Measurements from ENCODE around the gene OXA1L.

Gene OXA1L

DNA sequence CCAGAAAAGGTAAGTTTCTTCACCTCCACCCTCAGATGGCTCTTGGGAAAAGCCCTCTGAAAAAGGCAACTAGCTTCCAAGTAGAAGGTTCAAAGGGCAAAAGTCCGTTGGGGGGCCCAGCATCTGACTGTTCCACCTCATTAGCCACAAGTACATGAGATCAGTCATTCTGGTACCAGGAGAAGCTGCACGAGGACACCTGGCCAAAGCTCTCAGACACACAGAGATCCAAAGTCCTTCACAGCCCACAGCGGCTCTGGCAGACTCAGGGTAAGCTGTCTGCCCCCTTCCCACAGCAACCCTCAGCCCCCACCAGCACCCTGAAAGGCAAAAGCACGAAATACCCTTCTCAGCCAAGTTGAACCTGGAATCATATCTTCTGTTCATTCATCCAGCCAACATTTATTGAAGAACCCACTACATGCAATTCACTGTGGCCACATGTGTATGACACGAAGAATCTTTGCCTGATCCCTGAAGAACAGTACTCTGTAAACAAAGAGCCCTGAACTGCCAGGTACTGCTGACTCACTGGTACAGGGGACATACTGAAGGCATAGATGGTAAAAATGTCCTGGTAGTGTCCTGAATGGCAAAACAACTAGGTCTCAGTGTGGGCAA is 29.7 kb downstream of the OXA1L start:
- TF ChIP-seq, protein P1, sequence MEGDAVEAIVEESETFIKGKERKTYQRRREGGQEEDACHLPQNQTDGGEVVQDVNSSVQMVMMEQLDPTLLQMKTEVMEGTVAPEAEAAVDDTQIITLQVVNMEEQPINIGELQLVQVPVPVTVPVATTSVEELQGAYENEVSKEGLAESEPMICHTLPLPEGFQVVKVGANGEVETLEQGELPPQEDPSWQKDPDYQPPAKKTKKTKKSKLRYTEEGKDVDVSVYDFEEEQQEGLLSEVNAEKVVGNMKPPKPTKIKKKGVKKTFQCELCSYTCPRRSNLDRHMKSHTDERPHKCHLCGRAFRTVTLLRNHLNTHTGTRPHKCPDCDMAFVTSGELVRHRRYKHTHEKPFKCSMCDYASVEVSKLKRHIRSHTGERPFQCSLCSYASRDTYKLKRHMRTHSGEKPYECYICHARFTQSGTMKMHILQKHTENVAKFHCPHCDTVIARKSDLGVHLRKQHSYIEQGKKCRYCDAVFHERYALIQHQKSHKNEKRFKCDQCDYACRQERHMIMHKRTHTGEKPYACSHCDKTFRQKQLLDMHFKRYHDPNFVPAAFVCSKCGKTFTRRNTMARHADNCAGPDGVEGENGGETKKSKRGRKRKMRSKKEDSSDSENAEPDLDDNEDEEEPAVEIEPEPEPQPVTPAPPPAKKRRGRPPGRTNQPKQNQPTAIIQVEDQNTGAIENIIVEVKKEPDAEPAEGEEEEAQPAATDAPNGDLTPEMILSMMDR (IDR thresholded peaks at IDR 0.05; ENCODE audit: low read depth, low read length, missing control alignments) = no peak
- DNase-seq (ENCODE audit: low read depth) = no peak
- H3K4me3 ChIP-seq (ENCODE audit: low read depth, low read length) = no peak overlapping the region
- in situ Hi-C loops (cut with HindIII; ENCODE audit: low sequenced_read_pairs) = no loop called here

DNA sequence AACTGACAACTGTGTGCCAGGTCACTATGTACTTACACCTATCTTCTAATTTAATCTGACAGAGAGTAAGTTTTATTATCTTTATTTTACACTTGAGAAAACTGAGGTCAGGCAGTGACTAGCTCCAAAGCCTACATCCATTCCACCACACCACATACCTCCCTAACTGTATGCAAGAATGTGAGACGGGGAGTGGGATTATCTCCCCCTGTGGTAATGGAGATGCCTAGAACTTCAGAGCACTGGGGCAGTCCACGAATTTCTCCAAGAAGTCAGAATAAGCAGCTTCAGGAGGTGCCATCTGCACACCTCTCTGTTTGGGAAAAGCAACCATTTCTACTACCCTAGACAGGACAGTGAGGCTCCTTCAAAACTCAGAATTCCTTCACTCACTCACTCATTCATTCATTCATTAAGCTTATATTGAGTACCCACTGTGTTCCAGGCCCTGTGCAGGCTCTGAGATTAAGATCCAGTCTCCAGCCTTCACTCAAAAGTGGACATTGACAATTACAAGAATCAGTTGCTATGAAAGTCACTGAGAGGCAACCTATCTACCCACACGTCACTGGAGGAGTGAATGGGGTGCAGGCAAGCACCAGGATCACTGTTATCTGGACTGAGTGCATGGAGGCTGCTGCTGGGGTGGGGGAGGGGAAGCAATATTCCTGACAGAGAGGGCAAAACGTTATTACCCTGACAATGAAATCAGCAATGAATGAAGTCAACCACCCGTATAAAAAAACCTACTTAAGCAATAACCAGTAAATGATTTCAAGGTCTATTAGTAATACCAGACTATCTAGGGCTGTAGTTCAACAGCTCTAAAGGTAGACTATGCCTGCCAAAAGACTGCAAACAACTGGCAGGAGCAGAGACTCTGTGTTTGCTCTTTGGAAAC is 30.8 kb downstream of the OXA1L start:
- H3K4me3 ChIP-seq (ENCODE audit: low read depth, low read length) = no peak overlapping the region
- no peak for DNase-seq (ENCODE audit: low read depth)
- in situ Hi-C loops (cut with HindIII; ENCODE audit: low sequenced_read_pairs) = no loop called here
- TF ChIP-seq, protein P1 (IDR thresholded peaks at IDR 0.05; ENCODE audit: low read depth, low read length, missing control alignments) = no peak

DNA sequence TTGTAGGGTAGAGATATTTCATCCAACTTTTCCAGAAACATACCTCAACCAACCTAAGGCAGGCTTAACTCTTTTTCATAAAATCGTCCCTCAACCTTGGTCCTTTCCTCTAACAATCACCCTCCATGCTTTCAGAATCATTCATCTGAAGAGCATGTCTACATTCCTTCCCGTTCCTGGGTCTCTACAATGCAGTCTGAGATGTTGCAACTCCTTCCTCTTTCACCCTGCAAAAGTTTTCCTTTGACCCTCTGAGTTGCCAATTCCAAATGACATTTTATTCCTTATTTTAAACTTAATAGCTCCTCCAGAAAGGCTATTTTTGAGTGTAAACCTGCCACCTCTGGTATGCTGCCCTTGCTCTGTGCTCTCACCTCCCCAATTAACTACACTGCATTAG is 32.0 kb downstream of the OXA1L start:
- in situ Hi-C loops (cut with HindIII; ENCODE audit: low sequenced_read_pairs) = no loop called here
- no peak for DNase-seq (ENCODE audit: low read depth)
- TF ChIP-seq, protein P1 (IDR thresholded peaks at IDR 0.05; ENCODE audit: low read depth, low read length, missing control alignments) = no peak
- no peak overlapping the region for H3K4me3 ChIP-seq (ENCODE audit: low read depth, low read length)

DNA sequence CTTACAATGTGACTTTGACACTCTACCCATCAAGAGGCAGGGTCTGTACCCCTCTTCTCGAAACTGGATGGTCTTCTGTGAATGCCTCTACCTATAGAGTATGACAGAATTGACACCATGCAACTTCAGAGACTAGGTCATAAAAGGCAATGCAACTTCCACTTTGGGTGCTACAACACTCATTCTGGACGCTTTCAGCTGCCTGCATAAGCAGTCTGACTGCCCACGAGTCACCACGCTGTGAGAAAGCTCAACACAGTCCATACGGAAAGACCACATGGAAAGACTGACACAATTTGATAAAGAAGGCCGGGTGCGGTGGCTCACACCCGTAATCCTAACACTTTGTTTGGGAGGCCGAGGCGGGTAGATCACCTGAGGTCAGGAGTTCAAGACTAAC is 33.9 kb downstream of the OXA1L start:
- H3K4me3 ChIP-seq (ENCODE audit: low read depth, low read length) = no peak overlapping the region
- in situ Hi-C loops (cut with HindIII; ENCODE audit: low sequenced_read_pairs) = loop anchor here (5.0 kb wide), 1 partner anchor 33 kb away; the partner anchor contains the start of gene OXA1L
- DNase-seq (ENCODE audit: low read depth) = no peak
- TF ChIP-seq, protein P1 (IDR thresholded peaks at IDR 0.05; ENCODE audit: low read depth, low read length, missing control alignments) = no peak

DNA sequence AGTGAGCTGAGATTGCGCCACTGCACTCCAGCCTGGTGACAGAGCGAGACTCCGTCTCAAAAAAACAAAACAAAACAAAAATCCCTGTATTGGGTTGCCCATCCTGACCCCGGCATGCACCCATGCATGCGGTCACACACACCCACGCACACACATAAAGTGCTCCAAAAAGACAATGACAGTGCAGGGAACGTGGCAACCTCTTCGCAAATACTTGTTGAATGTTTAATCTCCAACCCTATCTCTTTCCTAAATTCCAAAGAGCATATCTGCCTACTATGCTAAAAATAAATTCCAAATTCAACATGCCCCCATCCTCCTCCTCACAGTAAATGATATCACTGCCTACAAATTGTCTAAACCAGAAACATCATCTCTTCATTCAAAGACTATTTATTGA is 35.2 kb downstream of the OXA1L start:
- in situ Hi-C loops (cut with HindIII; ENCODE audit: low sequenced_read_pairs) = loop anchor here (5.0 kb wide), 1 partner anchor 34 kb away; the partner anchor contains the start of gene OXA1L
- DNase-seq (ENCODE audit: low read depth) = no peak
- TF ChIP-seq, protein P1 (IDR thresholded peaks at IDR 0.05; ENCODE audit: low read depth, low read length, missing control alignments) = no peak
- no peak overlapping the region for H3K4me3 ChIP-seq (ENCODE audit: low read depth, low read length)

DNA sequence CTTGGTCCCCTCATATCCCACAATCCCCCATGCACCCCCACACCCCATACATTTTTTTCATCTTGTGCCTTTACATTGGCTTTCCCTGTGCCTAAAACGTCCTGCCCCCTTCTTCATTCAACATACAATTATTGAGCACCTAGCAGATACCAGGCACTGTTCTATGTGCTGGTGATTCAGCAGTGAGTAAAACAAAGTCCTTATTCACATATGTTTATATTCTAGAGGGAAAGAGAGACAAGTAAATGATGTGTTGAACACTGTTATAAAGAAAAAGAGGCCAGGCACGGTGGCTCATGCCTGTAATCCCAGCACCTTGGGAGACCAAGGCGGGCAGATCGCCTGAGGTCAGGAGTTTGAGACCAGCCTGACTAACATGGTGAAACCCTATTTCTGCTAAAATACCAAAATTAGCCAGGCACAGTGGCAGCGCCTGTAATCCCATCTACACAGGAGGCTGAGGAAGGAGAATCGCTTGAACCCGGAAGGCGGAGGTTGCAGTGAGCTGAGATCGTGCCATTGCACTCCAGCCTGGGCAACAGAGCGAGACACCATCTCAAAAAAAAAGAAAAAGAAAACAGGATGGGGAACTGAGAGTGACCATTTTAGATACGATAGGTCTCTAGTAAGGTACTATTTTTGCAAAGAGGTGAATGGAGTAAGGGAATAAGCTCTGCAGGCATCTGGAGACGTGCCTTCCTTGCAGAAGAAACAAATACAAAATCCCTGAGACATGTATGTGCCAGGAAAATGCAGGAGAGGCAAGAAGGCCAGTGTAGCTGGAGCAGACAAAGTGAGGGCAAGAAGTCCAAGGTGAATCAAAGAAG is 36.6 kb downstream of the OXA1L start:
- H3K4me3 ChIP-seq (ENCODE audit: low read depth, low read length) = no peak overlapping the region
- in situ Hi-C loops (cut with HindIII; ENCODE audit: low sequenced_read_pairs) = loop anchor here (5.0 kb wide), 1 partner anchor 36 kb away; the partner anchor contains the start of gene OXA1L
- DNase-seq (ENCODE audit: low read depth) = no peak
- TF ChIP-seq, protein P1 (IDR thresholded peaks at IDR 0.05; ENCODE audit: low read depth, low read length, missing control alignments) = no peak

Measured in astrocyte of the cerebellum (primary cell).